Measurements from ENCODE around the gene PTPRN2.

GRCh38 chr7:157983502-157984422 is 603.9 kb downstream of the PTPRN2 start:
- TF ChIP-seq CTCF (IDR thresholded peaks at IDR 0.05; ENCODE audit: control extremely low read depth in 1 of 3, insufficient read depth in 1 of 3, low read depth in 1 of 3, low read length in 3 of 3) (no peak), RAD21 (IDR thresholded peaks at IDR 0.05 in 1 of 2, conservative IDR thresholded peaks at IDR 0.05 in 1 of 2; ENCODE audit: low read depth in 2 of 2, low read length in 2 of 2) (no peak), SIN3A (conservative IDR thresholded peaks at IDR 0.05 in 1 of 2, IDR thresholded peaks at IDR 0.05 in 1 of 2; ENCODE audit: low read depth in 1 of 2, low read length in 2 of 2) (no peak), CHD7 (IDR thresholded peaks at IDR 0.05; ENCODE audit: insufficient replicate concordance, low read length) (no peak), EP300 (IDR thresholded peaks at IDR 0.05; ENCODE audit: borderline replicate concordance in 1 of 2, low read depth in 2 of 2, low read length in 2 of 2) (no peak), CBX5 (IDR thresholded peaks at IDR 0.05; ENCODE audit: low read depth, low read length) (no peak), POLR2A (IDR thresholded peaks at IDR 0.05; ENCODE audit: control extremely low read depth in 1 of 2, low read depth in 2 of 2, low read length in 2 of 2) (no peak), MAFK (IDR thresholded peaks at IDR 0.05; ENCODE audit: low read depth, low read length) (no peak), RBBP5 (IDR thresholded peaks at IDR 0.05; ENCODE audit: borderline replicate concordance, low read depth, low read length) (no peak), TAF1 (IDR thresholded peaks at IDR 0.05; ENCODE audit: low read depth, low read length) (no peak)

Data from H1 (cell line).